VCaP (cell line): Measurements from ENCODE around the gene CCL24.

Experiments
- H3K27ac ChIP-seq: fragments of 450-650 bp; 2 replicates; pipeline ENCODE4 v1.5.1; 2017
- TF ChIP-seq, protein P1 (sequence below): fragments of 450-650 bp; conservative IDR thresholded peaks from 2 replicates; pipeline ENCODE4 v1.5.1; 2017; ENCODE audit warnings: mild to moderate bottlenecking, moderate library complexity

Gene CCL24

DNA sequence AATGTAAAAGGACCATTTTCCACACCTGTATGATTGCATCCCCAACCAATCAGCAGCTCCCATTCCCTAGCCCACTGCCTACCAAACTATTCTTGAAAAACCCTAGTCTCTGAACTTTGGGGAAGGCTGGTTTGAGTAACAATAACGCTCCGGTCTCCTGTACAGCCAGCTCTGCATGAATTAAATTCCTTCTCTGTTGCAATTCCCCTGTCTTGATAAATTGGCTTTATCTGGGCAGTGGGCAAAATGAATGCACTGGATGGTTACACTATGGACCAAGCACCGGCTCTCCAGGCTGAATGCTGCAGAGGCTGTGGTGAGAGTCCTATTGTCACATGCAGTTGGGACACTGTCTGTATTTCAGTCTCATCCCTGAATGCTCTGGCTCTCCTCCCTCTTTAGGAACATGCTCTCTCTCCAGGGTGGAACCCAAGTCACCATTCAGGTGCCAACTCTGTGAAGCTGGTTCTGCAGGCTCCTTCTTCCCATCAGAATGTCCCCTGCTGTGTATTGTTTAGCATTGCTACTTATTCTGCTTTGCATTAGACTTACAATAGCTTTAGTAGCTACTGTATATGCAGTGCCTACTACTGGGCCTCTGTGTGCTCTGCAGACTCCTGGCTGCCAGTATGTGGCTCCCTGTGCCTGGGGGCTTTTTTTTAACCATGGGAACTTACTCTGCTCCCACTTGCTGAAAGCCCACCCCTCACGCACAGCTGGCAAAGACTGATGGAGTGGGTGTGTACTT is 6.9 kb downstream of the CCL24 start:
- TF ChIP-seq, protein P1, sequence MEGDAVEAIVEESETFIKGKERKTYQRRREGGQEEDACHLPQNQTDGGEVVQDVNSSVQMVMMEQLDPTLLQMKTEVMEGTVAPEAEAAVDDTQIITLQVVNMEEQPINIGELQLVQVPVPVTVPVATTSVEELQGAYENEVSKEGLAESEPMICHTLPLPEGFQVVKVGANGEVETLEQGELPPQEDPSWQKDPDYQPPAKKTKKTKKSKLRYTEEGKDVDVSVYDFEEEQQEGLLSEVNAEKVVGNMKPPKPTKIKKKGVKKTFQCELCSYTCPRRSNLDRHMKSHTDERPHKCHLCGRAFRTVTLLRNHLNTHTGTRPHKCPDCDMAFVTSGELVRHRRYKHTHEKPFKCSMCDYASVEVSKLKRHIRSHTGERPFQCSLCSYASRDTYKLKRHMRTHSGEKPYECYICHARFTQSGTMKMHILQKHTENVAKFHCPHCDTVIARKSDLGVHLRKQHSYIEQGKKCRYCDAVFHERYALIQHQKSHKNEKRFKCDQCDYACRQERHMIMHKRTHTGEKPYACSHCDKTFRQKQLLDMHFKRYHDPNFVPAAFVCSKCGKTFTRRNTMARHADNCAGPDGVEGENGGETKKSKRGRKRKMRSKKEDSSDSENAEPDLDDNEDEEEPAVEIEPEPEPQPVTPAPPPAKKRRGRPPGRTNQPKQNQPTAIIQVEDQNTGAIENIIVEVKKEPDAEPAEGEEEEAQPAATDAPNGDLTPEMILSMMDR, result no peak
- H3K27ac ChIP-seq, result no peak overlapping the region

DNA sequence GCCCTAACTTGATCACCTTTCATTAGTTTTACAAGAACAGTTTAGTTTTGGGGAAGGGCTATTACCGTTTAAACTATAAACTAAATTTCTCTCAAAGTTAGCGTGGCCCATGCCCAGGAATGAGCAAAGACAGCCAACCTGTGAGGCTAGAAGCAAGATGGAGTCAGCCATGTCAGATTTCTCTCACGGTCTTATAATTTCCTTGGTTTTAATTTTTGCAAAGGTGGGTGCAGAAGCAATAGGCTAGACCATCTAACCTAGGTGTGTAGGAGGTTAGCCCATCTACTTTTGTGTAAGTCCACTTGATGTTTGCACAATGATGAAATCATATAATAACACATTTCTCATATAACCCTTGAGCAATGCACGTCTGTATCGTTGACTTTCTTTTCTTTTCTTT is 8.9 kb downstream of the CCL24 start:
- H3K27ac ChIP-seq, result no peak overlapping the region
- TF ChIP-seq, protein P1, result no peak

DNA sequence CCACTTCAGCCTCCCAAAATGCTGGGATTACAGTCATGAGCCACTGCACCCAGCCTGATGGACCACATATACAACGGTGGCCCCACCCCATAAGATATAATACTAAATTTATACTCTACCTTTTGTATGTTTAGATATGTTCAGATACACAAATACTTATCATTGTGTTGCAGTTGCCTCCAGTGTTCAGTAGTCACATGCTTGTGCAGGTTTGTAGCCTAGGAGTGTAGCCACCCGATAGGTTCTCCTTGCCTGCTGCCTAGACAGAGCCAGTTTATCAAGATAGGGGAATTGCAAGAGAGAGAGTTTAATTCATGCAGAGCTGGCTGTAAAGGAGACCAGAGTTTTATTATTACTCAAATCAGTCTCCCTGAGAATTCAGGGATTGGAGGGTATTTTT is 9.6 kb downstream of the CCL24 start:
- no peak overlapping the region for H3K27ac ChIP-seq
- TF ChIP-seq, protein P1, result no peak

DNA sequence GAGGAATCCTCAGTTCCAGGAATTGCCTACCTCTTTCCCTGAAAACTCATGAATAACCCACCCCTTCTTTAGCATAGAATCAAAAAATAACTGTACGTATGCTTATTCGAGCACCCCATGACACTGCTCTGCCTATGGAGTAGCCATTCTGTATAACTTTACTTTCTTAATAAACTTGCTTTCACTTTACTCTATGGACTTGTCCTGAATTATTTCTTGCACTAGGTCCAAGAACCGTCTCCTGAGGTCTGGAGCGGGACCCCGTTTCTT is 11.1 kb downstream of the CCL24 start:
- TF ChIP-seq, protein P1, result no peak
- H3K27ac ChIP-seq, result no peak overlapping the region

DNA sequence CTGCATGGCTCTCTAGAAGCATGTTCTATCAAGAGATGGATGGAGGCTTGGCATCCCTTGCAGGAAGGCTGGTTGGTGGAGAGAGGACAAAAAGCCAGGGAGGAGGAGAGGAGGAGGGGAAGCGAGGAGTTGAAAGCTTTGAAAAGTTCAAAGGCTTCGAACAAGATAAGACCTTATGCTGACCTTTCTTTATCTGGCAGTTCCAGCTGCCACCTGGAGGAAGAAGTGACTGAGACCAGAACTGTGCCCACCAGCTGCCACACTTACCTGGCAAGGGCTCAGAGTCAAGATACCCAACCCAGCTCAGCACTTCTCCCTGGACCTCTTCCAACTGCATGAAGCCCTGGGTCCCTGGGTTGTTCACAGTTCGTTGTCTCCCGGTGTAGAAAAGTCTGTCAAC is 14.8 kb downstream of the CCL24 start:
- TF ChIP-seq, protein P1, result no peak
- no peak overlapping the region for H3K27ac ChIP-seq

DNA sequence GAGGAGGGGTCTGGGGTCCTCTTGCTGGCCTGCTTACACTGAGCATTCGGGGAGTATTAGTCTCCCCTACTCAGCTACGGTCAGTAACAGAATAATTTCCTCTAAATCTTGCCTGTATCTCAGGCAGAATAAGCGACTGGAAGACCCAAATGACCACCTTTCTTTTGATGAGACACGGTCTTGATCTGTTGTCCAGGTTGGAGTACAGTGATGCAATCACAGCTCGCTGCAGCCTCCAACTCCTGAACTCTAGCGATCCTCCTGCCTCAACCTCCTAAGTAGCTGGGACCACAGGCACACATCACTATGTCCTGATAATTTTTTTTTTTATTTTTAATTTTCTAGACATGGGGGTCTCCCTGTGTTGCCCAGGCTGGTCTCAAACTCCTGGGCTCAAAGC is 17.2 kb downstream of the CCL24 start:
- TF ChIP-seq, protein P1, result no peak
- H3K27ac ChIP-seq, result no peak overlapping the region

DNA sequence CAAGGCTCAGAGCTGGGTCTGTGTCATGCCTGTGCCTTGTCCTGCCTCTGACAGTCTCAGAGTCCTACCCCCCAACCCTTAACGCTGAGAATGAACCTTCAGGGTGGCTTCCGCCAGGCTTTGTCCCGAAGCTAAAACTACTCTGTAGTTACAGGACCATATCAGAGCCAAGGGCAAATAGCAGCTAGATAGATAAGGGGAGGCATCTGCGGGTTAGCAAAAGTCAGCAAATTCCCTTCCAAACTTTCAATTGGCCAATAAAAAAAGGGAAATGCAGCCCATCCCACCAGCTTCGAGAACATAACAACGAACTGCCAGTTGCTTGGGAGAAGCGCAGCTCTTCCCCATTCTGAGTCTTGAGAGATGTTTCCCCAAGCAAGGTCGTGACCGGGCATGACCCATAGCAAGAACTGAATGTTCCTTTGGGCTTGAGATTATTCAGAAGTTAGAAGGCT is 17.7 kb downstream of the CCL24 start:
- TF ChIP-seq, protein P1, result no peak
- no peak overlapping the region for H3K27ac ChIP-seq
